Measurements from ENCODE around the gene CAPG. TPM values are rescaled to one million over a fixed set of nuclear protein-coding genes. Genes with fewer than 3 reads are reported as not detected.

Gene CAPG
- total RNA-seq, 4 donors from 2014 or later = 18.3 to 92.1 (median 45.2) TPM

- Histone ChIP-seq H3K9me3 (no peaks in the 10 kb centered on the region), H3K4me3 (peak overlapping the region; percentile 23 to 53 (median 35)), H3K36me3 (no peaks in the 10 kb centered on the region), H3K27me3 (no peaks in the 10 kb centered on the region), H3K4me1 (peaks cover 8 to 49% (median 38%) of the 10 kb centered on the region in 4 donors), H3K27ac (peak overlapping the region; percentile 48 to 74 (median 68))
- intact Hi-C loops (cut with DNase I; ENCODE audit: low total_unique reads) (no loop called here), in situ Hi-C loops (cut with MboI; ENCODE audit: low pct_ligation_motif_present in 1 of 4, low pct_unique_long_range_greater_than_20kb in 1 of 4, low sequenced_read_pairs in 3 of 4) (no loop called here)
- 7 to 10% methylated on average over 8 to 37 of the region's 44 CpGs for WGBS, 2 donors (ENCODE audit: low coverage in 1 of 2)
- TF ChIP-seq, protein P1, sequence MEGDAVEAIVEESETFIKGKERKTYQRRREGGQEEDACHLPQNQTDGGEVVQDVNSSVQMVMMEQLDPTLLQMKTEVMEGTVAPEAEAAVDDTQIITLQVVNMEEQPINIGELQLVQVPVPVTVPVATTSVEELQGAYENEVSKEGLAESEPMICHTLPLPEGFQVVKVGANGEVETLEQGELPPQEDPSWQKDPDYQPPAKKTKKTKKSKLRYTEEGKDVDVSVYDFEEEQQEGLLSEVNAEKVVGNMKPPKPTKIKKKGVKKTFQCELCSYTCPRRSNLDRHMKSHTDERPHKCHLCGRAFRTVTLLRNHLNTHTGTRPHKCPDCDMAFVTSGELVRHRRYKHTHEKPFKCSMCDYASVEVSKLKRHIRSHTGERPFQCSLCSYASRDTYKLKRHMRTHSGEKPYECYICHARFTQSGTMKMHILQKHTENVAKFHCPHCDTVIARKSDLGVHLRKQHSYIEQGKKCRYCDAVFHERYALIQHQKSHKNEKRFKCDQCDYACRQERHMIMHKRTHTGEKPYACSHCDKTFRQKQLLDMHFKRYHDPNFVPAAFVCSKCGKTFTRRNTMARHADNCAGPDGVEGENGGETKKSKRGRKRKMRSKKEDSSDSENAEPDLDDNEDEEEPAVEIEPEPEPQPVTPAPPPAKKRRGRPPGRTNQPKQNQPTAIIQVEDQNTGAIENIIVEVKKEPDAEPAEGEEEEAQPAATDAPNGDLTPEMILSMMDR (IDR thresholded peaks at IDR 0.05) = peak in 2 of 5 experiments; percentile 26 to 31
- no peak for TF ChIP-seq EP300 (IDR thresholded peaks at IDR 0.05; ENCODE audit: low read depth)
- TF ChIP-seq POLR2AphosphoS5 (IDR thresholded peaks at IDR 0.05) = peak in 2 of 3 donors; percentile 53 to 62
- TF ChIP-seq POLR2A (IDR thresholded peaks at IDR 0.05) = peak; percentile 55
- peak; percentile 76 for DNase-seq
These were observed 3.6 kb upstream of the CAPG start for GRCh38 chr2:85413592-85414420.

DNA sequence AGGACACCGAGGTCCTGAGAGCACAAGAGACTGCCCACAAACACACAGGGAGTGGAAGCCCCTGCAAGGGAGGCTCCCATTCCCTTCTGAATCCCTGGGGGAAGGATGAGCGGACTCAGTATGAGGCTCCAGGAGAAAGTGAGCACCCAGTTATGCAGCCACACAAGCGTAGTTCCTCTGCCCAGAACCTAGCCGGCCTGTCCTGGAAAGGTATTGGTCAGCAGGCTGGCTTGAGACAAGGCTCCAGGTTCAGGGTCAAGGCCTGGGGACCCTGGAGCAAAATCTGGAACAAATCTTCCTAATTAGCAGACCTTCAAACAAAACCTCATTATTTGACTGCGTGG lies 1.2 kb upstream of the CAPG start:
- WGBS, 2 donors (ENCODE audit: low coverage in 1 of 2) = 98 to 100% methylated on average over 1 to 5 of the region's 5 CpGs
- Histone ChIP-seq H3K27ac (peak overlapping the region; percentile 80 to 84 (median 81)), H3K4me3 (no peak overlapping the region), H3K27me3 (no peaks in the 10 kb centered on the region), H3K9me3 (no peaks in the 10 kb centered on the region), H3K36me3 (no peaks in the 10 kb centered on the region), H3K4me1 (peaks cover 4 to 56% (median 40%) of the 10 kb centered on the region in 4 donors)
- TF ChIP-seq POLR2A (IDR thresholded peaks at IDR 0.05) (no peak), POLR2AphosphoS5 (IDR thresholded peaks at IDR 0.05) (no peak), EP300 (IDR thresholded peaks at IDR 0.05; ENCODE audit: low read depth) (no peak)
- TF ChIP-seq, protein P1 (IDR thresholded peaks at IDR 0.05) = no peak
- intact Hi-C loops (cut with DNase I; ENCODE audit: low total_unique reads) (no loop called here), in situ Hi-C loops (cut with MboI; ENCODE audit: low pct_ligation_motif_present in 1 of 4, low pct_unique_long_range_greater_than_20kb in 1 of 4, low sequenced_read_pairs in 3 of 4) (no loop called here)
- DNase-seq = no peak

- in situ Hi-C loops (cut with MboI; ENCODE audit: low pct_ligation_motif_present in 1 of 4, low pct_unique_long_range_greater_than_20kb in 1 of 4, low sequenced_read_pairs in 3 of 4) = no loop called here
- Histone ChIP-seq H3K36me3 (no peaks in the 10 kb centered on the region), H3K27me3 (no peaks in the 10 kb centered on the region), H3K4me3 (peak overlapping the region in 1 of 4 donors; percentile 41), H3K27ac (peak overlapping the region; percentile 80 to 84 (median 81)), H3K4me1 (peaks cover 4 to 58% (median 40%) of the 10 kb centered on the region in 4 donors), H3K9me3 (no peaks in the 10 kb centered on the region)
- intact Hi-C loops (cut with DNase I; ENCODE audit: low total_unique reads) = no loop called here
- WGBS, 2 donors (ENCODE audit: low coverage in 1 of 2) = 73 to 74% methylated on average over 10 to 12 of the region's 13 CpGs
- DNase-seq = no peak
- no peak for TF ChIP-seq POLR2A (IDR thresholded peaks at IDR 0.05)
- no peak for TF ChIP-seq EP300 (IDR thresholded peaks at IDR 0.05; ENCODE audit: low read depth)
- TF ChIP-seq POLR2AphosphoS5 (IDR thresholded peaks at IDR 0.05) = no peak
- TF ChIP-seq, protein P1 (IDR thresholded peaks at IDR 0.05) = no peak
These were observed 628 bp upstream of the CAPG start for GRCh38 chr2:85410584-85411404.

Data from transverse colon (tissue), 4 donors.